HEK293 (cell line): ENCODE measurements around the gene PDYN.

Source experiments
- BCL11A ChIP-seq: fragments of 450-650 bp; formaldehyde crosslinking; IDR thresholded peaks from 2 replicates; pipeline ENCODE4 v1.5.1; 2016; ENCODE audit warnings: low read depth, missing biosample characterization, missing genetic modification characterization
- ZNF571 ChIP-seq: fragments of 450-650 bp; formaldehyde crosslinking; IDR thresholded peaks from 2 replicates; pipeline ENCODE4 v1.5.0; 2017; ENCODE audit warnings: missing biosample characterization, missing genetic modification characterization
- TF ChIP-seq, protein P1 (sequence below): fragments of 450-650 bp; formaldehyde crosslinking; IDR thresholded peaks from 2 replicates; pipeline ENCODE4 v1.5.1; 2016; ENCODE audit warnings: missing biosample characterization, missing genetic modification characterization

DNA sequence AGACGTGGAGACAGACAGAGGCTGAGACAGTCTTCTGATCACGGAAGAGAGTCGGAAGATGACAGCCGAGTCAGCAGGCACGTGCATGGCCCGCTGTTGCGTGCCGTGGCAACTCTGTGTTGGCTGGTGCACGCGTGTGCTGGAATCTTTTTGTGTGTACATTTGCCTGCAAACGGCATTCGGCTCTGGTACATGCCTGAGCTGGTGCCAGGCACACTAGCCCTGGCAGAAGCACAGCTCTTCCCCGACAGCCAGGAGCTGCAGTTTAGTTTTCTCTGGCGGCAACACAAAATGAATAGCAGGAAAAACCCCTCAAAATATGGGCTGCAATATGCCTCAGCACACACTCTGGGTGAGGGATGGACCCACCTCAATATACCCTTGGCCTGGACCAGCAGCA, 769 bp upstream of the PDYN start:
- TF ChIP-seq, protein P1, sequence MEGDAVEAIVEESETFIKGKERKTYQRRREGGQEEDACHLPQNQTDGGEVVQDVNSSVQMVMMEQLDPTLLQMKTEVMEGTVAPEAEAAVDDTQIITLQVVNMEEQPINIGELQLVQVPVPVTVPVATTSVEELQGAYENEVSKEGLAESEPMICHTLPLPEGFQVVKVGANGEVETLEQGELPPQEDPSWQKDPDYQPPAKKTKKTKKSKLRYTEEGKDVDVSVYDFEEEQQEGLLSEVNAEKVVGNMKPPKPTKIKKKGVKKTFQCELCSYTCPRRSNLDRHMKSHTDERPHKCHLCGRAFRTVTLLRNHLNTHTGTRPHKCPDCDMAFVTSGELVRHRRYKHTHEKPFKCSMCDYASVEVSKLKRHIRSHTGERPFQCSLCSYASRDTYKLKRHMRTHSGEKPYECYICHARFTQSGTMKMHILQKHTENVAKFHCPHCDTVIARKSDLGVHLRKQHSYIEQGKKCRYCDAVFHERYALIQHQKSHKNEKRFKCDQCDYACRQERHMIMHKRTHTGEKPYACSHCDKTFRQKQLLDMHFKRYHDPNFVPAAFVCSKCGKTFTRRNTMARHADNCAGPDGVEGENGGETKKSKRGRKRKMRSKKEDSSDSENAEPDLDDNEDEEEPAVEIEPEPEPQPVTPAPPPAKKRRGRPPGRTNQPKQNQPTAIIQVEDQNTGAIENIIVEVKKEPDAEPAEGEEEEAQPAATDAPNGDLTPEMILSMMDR (tag by site-specific recombination) = no peak
- no peak for TF ChIP-seq BCL11A (tag by site-specific recombination)
- TF ChIP-seq ZNF571 (tag by site-specific recombination) = no peak
